HG03108 (cell line): ENCODE results near the gene BCL2L1.
"Not testable (repeated sequence)": the region's sequence is repeated elsewhere in the genome, so short reads cannot be mapped to it uniquely, and the experiment has no call there.

Source experiments
- ATAC-seq: cut with Tn5 transposase; IDR thresholded peaks from one replicate; pipeline ENCODE4 v1.9.1; 2021; ENCODE audit warnings: moderate library complexity; ENCODE audit not compliant: unreplicated experiment

Gene BCL2L1

GRCh38 chr20:31661625-31662371 lies 60.9 kb downstream of the BCL2L1 start:
- ATAC-seq: peak; percentile 58

- ATAC-seq: no peak
Observed at GRCh38 chr20:31654534-31654933, 68.1 kb downstream of the BCL2L1 start.

- no peak for ATAC-seq
Observed at GRCh38 chr20:31653561-31653960, 69.1 kb downstream of the BCL2L1 start.

GRCh38 chr20:31652917-31653396 lies 69.7 kb downstream of the BCL2L1 start:
- ATAC-seq: no peak

- ATAC-seq: not testable (repeated sequence)
Observed at GRCh38 chr20:31648104-31648503, 74.6 kb downstream of the BCL2L1 start.

- no peak for ATAC-seq
Observed at GRCh38 chr20:31644701-31645100, 78.0 kb downstream of the BCL2L1 start.

- ATAC-seq: no peak
Observed at GRCh38 chr20:31643522-31643921, 79.1 kb downstream of the BCL2L1 start.

GRCh38 chr20:31642837-31643236 lies 79.8 kb downstream of the BCL2L1 start:
- no peak for ATAC-seq

- no peak for ATAC-seq
Observed at GRCh38 chr20:31641391-31641790, 81.3 kb downstream of the BCL2L1 start.

- ATAC-seq: no peak
Observed at GRCh38 chr20:31640259-31640658, 82.4 kb downstream of the BCL2L1 start.

- ATAC-seq: no peak
Observed at GRCh38 chr20:31638816-31639215, 83.9 kb downstream of the BCL2L1 start.

- no peak for ATAC-seq
Observed at GRCh38 chr20:31638317-31638716, 84.4 kb downstream of the BCL2L1 start.

GRCh38 chr20:31637660-31638059 lies 85.0 kb downstream of the BCL2L1 start, which contains the start of gene COX4I2:
COX4I2 (plus strand) TSS chr20:31637912; CDS start chr20:31639018, 1,106 bp downstream.
- no peak for ATAC-seq

- ATAC-seq: no peak
Observed at GRCh38 chr20:31633339-31633914, 89.2 kb downstream of the BCL2L1 start.

GRCh38 chr20:31632548-31633338 lies 89.9 kb downstream of the BCL2L1 start:
- no peak for ATAC-seq

GRCh38 chr20:31630187-31630790 lies 92.4 kb downstream of the BCL2L1 start:
- no peak for ATAC-seq

GRCh38 chr20:31628057-31628456 lies 94.6 kb downstream of the BCL2L1 start:
- not testable (repeated sequence) for ATAC-seq

GRCh38 chr20:31626534-31626933 lies 96.1 kb downstream of the BCL2L1 start:
- ATAC-seq: not testable (repeated sequence)

GRCh38 chr20:31623123-31623505 lies 99.6 kb downstream of the BCL2L1 start:
- not testable (repeated sequence) for ATAC-seq

GRCh38 chr20:31620246-31620645 lies 102.4 kb downstream of the BCL2L1 start:
- no peak for ATAC-seq

- ATAC-seq: no peak
Observed at GRCh38 chr20:31617432-31618104, 105.1 kb downstream of the BCL2L1 start.
